H1 (cell line): ENCODE measurements around the gene OR1I1. TPM values are rescaled to one million over a fixed set of nuclear protein-coding genes. Genes with fewer than 3 reads are reported as not detected.

Source experiments
- CTCF ChIA-PET: fragments of 300-600 bp; sonication (Branson Sonifier 250); formaldehyde crosslinking; loops from one replicate; lab custom pipeline; 2021; ENCODE audit not compliant: partially characterized antibody; lab: Charles Lee
- POLR2A ChIA-PET: fragments of 300-600 bp; sonication (Branson Sonifier 250); formaldehyde crosslinking; loops from one replicate; lab custom pipeline; 2021; ENCODE audit warnings: inconsistent platforms; ENCODE audit not compliant: partially characterized antibody; lab: Charles Lee
- DNase-seq, 2 experiments: peaks; one replicate each; pipeline versions ENCODE4 v3.0.0 to v3.0.0-alpha.2; 2010 to 2022; ENCODE audit warnings: low spot score in 2 of 2, low read depth in 1 of 2, mixed read lengths in 1 of 2
- FAIRE-seq: peaks from 2 replicates; lab custom pipeline; 2011; peaks lifted over from hg19 to GRCh38; lab: Jason Lieb, UNC
- H2AFZ ChIP-seq: 2 replicates; pipeline ENCODE4 v1.8.1; 2012; ENCODE audit warnings: low read length, inconsistent platforms
- H2AK5ac ChIP-seq: 2 replicates; pipeline ENCODE4 v1.6.1; 2013; ENCODE audit warnings: low read depth, low read length
- H2BK120ac ChIP-seq: replicated peaks from 2 replicates; pipeline ENCODE3; 2013; ENCODE audit warnings: low read depth, low read length, inconsistent platforms
- H2BK12ac ChIP-seq: 2 replicates; pipeline ENCODE4 v1.6.1; 2013; ENCODE audit warnings: low read depth, low read length
- H2BK15ac ChIP-seq: 2 replicates; pipeline ENCODE4 v1.6.1; 2013; ENCODE audit warnings: low read length
- H2BK20ac ChIP-seq: 2 replicates; pipeline ENCODE4 v1.6.1; 2013; ENCODE audit warnings: low read length
- H2BK5ac ChIP-seq: 2 replicates; pipeline ENCODE4 v1.6.1; 2013; ENCODE audit warnings: low read depth, low read length
- H3K14ac ChIP-seq: 2 replicates; pipeline ENCODE4 v1.6.1; 2013; ENCODE audit warnings: inconsistent platforms; ENCODE audit not compliant: insufficient read length
- H3K18ac ChIP-seq: 2 replicates; pipeline ENCODE4 v1.6.1; 2013; ENCODE audit warnings: low read length; ENCODE audit errors: extremely low read depth
- H3K23ac ChIP-seq: 2 replicates; pipeline ENCODE4 v1.6.1; 2013; ENCODE audit warnings: inconsistent platforms; ENCODE audit not compliant: insufficient read length
- H3K23me2 ChIP-seq: 2 replicates; pipeline ENCODE4 v1.6.1; 2013; ENCODE audit warnings: low read depth, low read length
- H3K27ac ChIP-seq: 2 replicates; pipeline ENCODE4 v1.6.1; 2011; ENCODE audit warnings: low read depth, low read length, inconsistent platforms
- H3K27me3 ChIP-seq, 4 experiments: replicated peaks in 1 of 4; 1 replicate in 1 of 4; 2 replicates in 3 of 4; pipeline versions ENCODE4 v1.6.1 to v1.8.1; 2011 to 2013; ENCODE audit warnings: low read length in 3 of 4, mild to moderate bottlenecking in 3 of 4, inconsistent platforms in 2 of 4, mixed read lengths in 2 of 4, moderate library complexity in 1 of 4; ENCODE audit not compliant: control insufficient read depth in 3 of 4, insufficient read depth in 3 of 4; ENCODE audit errors: extremely low read depth in 1 of 4
- H3K36me3 ChIP-seq, 4 experiments: 2 replicates each; pipeline versions ENCODE4 v1.6.1 to v1.8.1; 2011 to 2013; ENCODE audit warnings: mild to moderate bottlenecking in 4 of 4, low read length in 3 of 4, moderate library complexity in 2 of 4, control low read depth in 1 of 4, inconsistent platforms in 1 of 4; ENCODE audit not compliant: insufficient read depth in 4 of 4, control insufficient read depth in 2 of 4
- H3K4ac ChIP-seq: replicated peaks from 2 replicates; pipeline ENCODE3; 2013; ENCODE audit warnings: low read length, low read depth, mixed read lengths, inconsistent platforms; ENCODE audit not compliant: insufficient read length
- H3K4me1 ChIP-seq, 4 experiments: replicated peaks in 1 of 4; 1 replicate in 1 of 4; 2 replicates in 3 of 4; pipeline versions ENCODE4 v1.6.1 to v1.8.1; 2011 to 2013; ENCODE audit warnings: low read length in 3 of 4, inconsistent platforms in 2 of 4, mixed read lengths in 1 of 4; ENCODE audit not compliant: insufficient read depth in 4 of 4, control insufficient read depth in 3 of 4
- H3K4me2 ChIP-seq, 2 experiments: 2 replicates each; pipeline versions ENCODE4 v1.6.1 to v1.8.1; 2011 to 2013; ENCODE audit warnings: low read depth in 2 of 2, low read length in 2 of 2, control low read depth in 1 of 2, inconsistent platforms in 1 of 2, mild to moderate bottlenecking in 1 of 2; ENCODE audit not compliant: insufficient read depth in 1 of 2
- H3K4me3 ChIP-seq, 4 experiments: fragments of 200-600, 300-600 bp in 1 of 4; sonication (generic), shearing (Covaris generic), sonication (Bioruptor Twin) in 1 of 4; 2 replicates each; pipeline versions ENCODE4 v1.5.1 to v1.8.1; 2011 to 2016; ENCODE audit warnings: low read length in 4 of 4, low read depth in 3 of 4, control low read depth in 2 of 4, inconsistent platforms in 2 of 4, mild to moderate bottlenecking in 2 of 4, mixed read lengths in 1 of 4, moderate library complexity in 1 of 4; ENCODE audit not compliant: insufficient read depth in 2 of 4; ENCODE audit errors: extremely low read depth in 1 of 4
- H3K56ac ChIP-seq: replicated peaks from 2 replicates; pipeline ENCODE3; 2013; ENCODE audit warnings: low read depth, mild to moderate bottlenecking, mixed read lengths, low read length, inconsistent platforms; ENCODE audit not compliant: insufficient read length
- H3K79me1 ChIP-seq: 2 replicates; pipeline ENCODE4 v1.6.1; 2013; ENCODE audit warnings: low read depth, low read length, control low read depth
- H3K79me2 ChIP-seq, 2 experiments: 2 replicates each; pipeline versions ENCODE4 v1.6.1 to v1.8.1; 2012 to 2013; ENCODE audit warnings: low read length in 2 of 2, mild to moderate bottlenecking in 2 of 2, inconsistent platforms in 1 of 2; ENCODE audit not compliant: insufficient read depth in 2 of 2, control insufficient read depth in 1 of 2
- H3K9ac ChIP-seq, 4 experiments: replicated peaks in 1 of 4; 1 replicate in 1 of 4; 2 replicates in 3 of 4; pipeline versions ENCODE4 v1.6.1 to v1.8.1; 2011 to 2013; ENCODE audit warnings: low read depth in 3 of 4, low read length in 3 of 4, control low read depth in 2 of 4, mild to moderate bottlenecking in 2 of 4, moderate library complexity in 2 of 4, inconsistent platforms in 1 of 4; ENCODE audit errors: extremely low read depth in 1 of 4
- H3K9me3 ChIP-seq, 2 experiments: 2 replicates each; pipeline versions ENCODE4 v1.6.1 to v1.8.1; 2012 to 2013; ENCODE audit warnings: mild to moderate bottlenecking in 2 of 2, moderate library complexity in 2 of 2, control low read depth in 1 of 2, inconsistent platforms in 1 of 2, low read depth in 1 of 2, low read length in 1 of 2, mixed read lengths in 1 of 2; ENCODE audit not compliant: insufficient read depth in 2 of 2
- H4K20me1 ChIP-seq, 2 experiments: replicated peaks in 1 of 2; 2 replicates each; pipeline versions ENCODE3 to v1.8.1; 2011 to 2013; ENCODE audit warnings: inconsistent platforms in 2 of 2, low read length in 2 of 2, mild to moderate bottlenecking in 1 of 2; ENCODE audit not compliant: insufficient read depth in 2 of 2, control insufficient read depth in 1 of 2
- H4K5ac ChIP-seq: 2 replicates; pipeline ENCODE4 v1.6.1; 2013; ENCODE audit warnings: low read length, low read depth, mixed read lengths, inconsistent platforms; ENCODE audit not compliant: insufficient read length
- H4K8ac ChIP-seq: 2 replicates; pipeline ENCODE4 v1.8.0; 2013; ENCODE audit warnings: mild to moderate bottlenecking, moderate library complexity, low read length, inconsistent platforms; ENCODE audit not compliant: insufficient read depth; ENCODE audit errors: extremely low read depth
- H4K91ac ChIP-seq: replicated peaks from 2 replicates; pipeline ENCODE3; 2013; ENCODE audit warnings: low read length, mixed read lengths, inconsistent platforms; ENCODE audit not compliant: insufficient read length
- CEBPB ChIP-seq: IDR thresholded peaks from 2 replicates; pipeline ENCODE4 v1.6.1; 2012; ENCODE audit warnings: low read depth, low read length
- PHF8 ChIP-seq: fragments of 200-600 bp; sonication (generic); conservative IDR thresholded peaks from 2 replicates; pipeline ENCODE4 v1.7.1; 2012; ENCODE audit warnings: low read depth, mild to moderate bottlenecking, inconsistent platforms, low read length, moderate library complexity
- WGBS, 2 experiments: shearing (Covaris generic) in 1 of 2; methylation state at CpG; one replicate each; pipeline versions ENCODE4 v1.1.6 to v1.1.7; 2013 to 2015; ENCODE audit warnings: low lambda C conversion rate in 2 of 2, mixed read lengths in 2 of 2, inconsistent platforms in 1 of 2, low coverage in 1 of 2, missing lambda C conversion rate in 1 of 2; ENCODE audit not compliant: insufficient replicate concordance in 2 of 2, insufficient coverage in 1 of 2, insufficient read length in 1 of 2; ENCODE audit errors: extremely low coverage in 1 of 2, missing lambda C conversion rate in 1 of 2; 5-methylcytosine and 5-hydroxymethylcytosine counted together
- polyA plus RNA-seq, 7 experiments: library from polyadenylated mRNA; depleted of rRNA in 3 of 7; stranded (reverse) in 5 of 7; unstranded in 2 of 7; fragments of >200 nt in 5 of 7; fragments of 200-250 nt in 2 of 7; gene quantifications; 1 replicate in 5 of 7; 2 replicates in 1 of 7; 4 replicates in 1 of 7; pipeline versions ENCODE4 v1.2.1 to v1.2.3, GENCODE V29; 2011 to 2013; ENCODE audit warnings: missing spikeins in 2 of 7, mixed read lengths in 2 of 7
- total RNA-seq: library from RNA; stranded (reverse); fragmentation: NEBNext Ultra II Directional; extraction: Animal tissue kit (Norgen Biotek cat#: 25700); gene quantifications from 2 replicates; pipeline ENCODE4 v1.2.1, GENCODE V29; 2021

Gene OR1I1
- total and polyA plus RNA-seq, 2 of the 8 experiments (the other 6 are each of a cell fraction or from before 2014, with no cell fraction given), result not detected

- Histone ChIP-seq H3K23ac (no peak overlapping the region), H3K14ac (no peak overlapping the region), H3K79me2 (peaks cover 0 to 13% of the 10 kb centered on the region in 2 experiments; a peak in 2 of 4 replicates), H3K4me1 (peaks cover 0 to 9% (median 1%) of the 10 kb centered on the region in 4 experiments; a peak in 4 of 7 replicates), H3K79me1 (peaks cover 9% of the 10 kb centered on the region), H2BK12ac (no peak overlapping the region), H4K8ac (no peak overlapping the region), H3K4me2 (no peak overlapping the region), H2BK15ac (no peak overlapping the region), H3K36me3 (peaks cover 8 to 34% (median 27%) of the 10 kb centered on the region in 4 experiments; a peak in 7 of 8 replicates), H2BK120ac (no peak overlapping the region), H3K18ac (no peak overlapping the region), H3K23me2 (peaks cover 8% of the 10 kb centered on the region; the same call in 1 of the 2 replicates), H2AK5ac (no peak overlapping the region), H2AFZ (no peak overlapping the region), H3K9me3 (peaks cover 4 to 7% of the 10 kb centered on the region in 2 experiments; a peak in 1 of 4 replicates), H4K20me1 (peaks cover 3 to 5% of the 10 kb centered on the region in 2 experiments), H3K56ac (no peak overlapping the region), H3K27ac (no peak overlapping the region), H3K4ac (no peak overlapping the region), H3K27me3 (no peaks in the 10 kb centered on the region), H3K9ac (no peak overlapping the region), H4K5ac (no peak overlapping the region), H3K4me3 (no peak overlapping the region), H4K91ac (no peak overlapping the region), H2BK20ac (no peak overlapping the region), H2BK5ac (no peak overlapping the region)
- ChIA-PET CTCF (interaction anchor here (0.6 to 4.3 kb wide), 4 partner anchors 9 to 1583 kb away, joined by 3 to 28 read pairs (median 6); no protein-coding TSS in a partner anchor), POLR2A (interaction anchor here (0.6 to 5.1 kb wide), 4 partner anchors 9 to 95 kb away, joined by 3 to 67 read pairs (median 6); no protein-coding TSS in a partner anchor)
- DNase-seq (no peak), FAIRE-seq (no peak)
- 90 to 95% methylated on average over 1 to 19 of the region's 21 CpGs for WGBS, 2 experiments
- TF ChIP-seq PHF8, result no peak
- no peak for TF ChIP-seq CEBPB
These were observed 40.5 kb downstream of the OR1I1 start for GRCh38 chr19:15122331-15123030.
